Measurements from ENCODE around the gene STAT6.

The STAT6 gene, protein sequence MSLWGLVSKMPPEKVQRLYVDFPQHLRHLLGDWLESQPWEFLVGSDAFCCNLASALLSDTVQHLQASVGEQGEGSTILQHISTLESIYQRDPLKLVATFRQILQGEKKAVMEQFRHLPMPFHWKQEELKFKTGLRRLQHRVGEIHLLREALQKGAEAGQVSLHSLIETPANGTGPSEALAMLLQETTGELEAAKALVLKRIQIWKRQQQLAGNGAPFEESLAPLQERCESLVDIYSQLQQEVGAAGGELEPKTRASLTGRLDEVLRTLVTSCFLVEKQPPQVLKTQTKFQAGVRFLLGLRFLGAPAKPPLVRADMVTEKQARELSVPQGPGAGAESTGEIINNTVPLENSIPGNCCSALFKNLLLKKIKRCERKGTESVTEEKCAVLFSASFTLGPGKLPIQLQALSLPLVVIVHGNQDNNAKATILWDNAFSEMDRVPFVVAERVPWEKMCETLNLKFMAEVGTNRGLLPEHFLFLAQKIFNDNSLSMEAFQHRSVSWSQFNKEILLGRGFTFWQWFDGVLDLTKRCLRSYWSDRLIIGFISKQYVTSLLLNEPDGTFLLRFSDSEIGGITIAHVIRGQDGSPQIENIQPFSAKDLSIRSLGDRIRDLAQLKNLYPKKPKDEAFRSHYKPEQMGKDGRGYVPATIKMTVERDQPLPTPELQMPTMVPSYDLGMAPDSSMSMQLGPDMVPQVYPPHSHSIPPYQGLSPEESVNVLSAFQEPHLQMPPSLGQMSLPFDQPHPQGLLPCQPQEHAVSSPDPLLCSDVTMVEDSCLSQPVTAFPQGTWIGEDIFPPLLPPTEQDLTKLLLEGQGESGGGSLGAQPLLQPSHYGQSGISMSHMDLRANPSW

DNA sequence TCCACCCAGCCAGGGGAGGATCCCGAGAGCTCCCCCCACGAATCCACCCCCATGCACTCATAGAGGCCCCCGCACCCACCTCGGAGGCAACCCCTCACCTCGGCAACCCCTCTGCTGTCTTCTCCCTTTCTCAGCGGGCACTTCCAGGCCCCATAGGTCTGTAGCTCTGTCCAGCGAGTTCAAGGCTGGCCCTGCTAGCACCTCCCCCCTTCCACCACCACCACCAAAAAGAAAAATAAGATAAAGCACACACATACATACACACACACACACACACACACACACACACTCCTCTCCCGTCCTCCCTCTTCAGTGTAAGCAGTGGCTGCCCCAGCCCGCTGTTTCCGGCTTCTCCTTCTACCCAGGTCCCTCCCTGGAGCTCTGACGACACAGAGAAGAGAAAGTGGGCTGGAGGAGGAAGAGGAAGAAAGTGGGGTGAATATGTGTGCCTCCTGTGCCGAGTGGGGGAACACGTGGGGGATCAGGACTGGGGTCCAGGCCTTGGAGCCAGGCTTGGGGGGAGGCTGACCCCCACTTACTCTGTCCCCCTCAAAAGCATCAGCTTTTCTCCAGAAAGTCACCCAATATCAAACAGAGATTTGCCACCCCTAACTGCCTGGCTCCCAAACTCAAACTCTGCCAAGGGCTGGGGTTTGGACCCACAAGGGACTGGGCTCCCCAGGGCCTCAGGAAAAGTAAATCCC, at the start of gene STAT6:
Gene STAT6, minus strand, starts transcription at position 332 of the 704 bp plus-strand sequence. CDS start 3,084 bp downstream, outside the sequence.
- Histone ChIP-seq H3K79me2 (ENCODE audit: insufficient read depth, low read length) (0 out of 2 replicates have a peak, but pooled peaks cover 3% of the 10 kb centered on the region), H3K9me3 (ENCODE audit: low read length) (no peaks in the 10 kb centered on the region), H3K4me3 (ENCODE audit: low read depth, low read length, poor library complexity, severe bottlenecking) (peak within 1 kb of the TSS; percentile 82), H3K27ac (ENCODE audit: low read depth, low read length, poor library complexity, severe bottlenecking) (peak within 1 kb of the TSS; percentile 87), H3F3A (ENCODE audit: insufficient read depth, low read length) (no peaks in the 10 kb centered on the region), H3K4me1 (ENCODE audit: insufficient read depth, low read length, severe bottlenecking) (peaks cover 27% of the 10 kb centered on the region), H3K4me2 (ENCODE audit: low read length) (peak within 1 kb of the TSS; percentile 78), H4K20me1 (ENCODE audit: insufficient read depth, low read length) (no peaks in the 10 kb centered on the region), H3K36me3 (ENCODE audit: insufficient read depth, low read length) (peaks cover 25% of the 10 kb centered on the region), H3K27me3 (ENCODE audit: insufficient read depth, low read length) (no peaks in the 10 kb centered on the region), H3K9ac (ENCODE audit: low read length) (peak within 1 kb of the TSS; percentile 94), H3K9me2 (ENCODE audit: low read depth, low read length) (no peaks in the 10 kb centered on the region), H2AFZ (ENCODE audit: low read length) (no peak within 1 kb of the TSS)
- TF ChIP-seq, protein P1, sequence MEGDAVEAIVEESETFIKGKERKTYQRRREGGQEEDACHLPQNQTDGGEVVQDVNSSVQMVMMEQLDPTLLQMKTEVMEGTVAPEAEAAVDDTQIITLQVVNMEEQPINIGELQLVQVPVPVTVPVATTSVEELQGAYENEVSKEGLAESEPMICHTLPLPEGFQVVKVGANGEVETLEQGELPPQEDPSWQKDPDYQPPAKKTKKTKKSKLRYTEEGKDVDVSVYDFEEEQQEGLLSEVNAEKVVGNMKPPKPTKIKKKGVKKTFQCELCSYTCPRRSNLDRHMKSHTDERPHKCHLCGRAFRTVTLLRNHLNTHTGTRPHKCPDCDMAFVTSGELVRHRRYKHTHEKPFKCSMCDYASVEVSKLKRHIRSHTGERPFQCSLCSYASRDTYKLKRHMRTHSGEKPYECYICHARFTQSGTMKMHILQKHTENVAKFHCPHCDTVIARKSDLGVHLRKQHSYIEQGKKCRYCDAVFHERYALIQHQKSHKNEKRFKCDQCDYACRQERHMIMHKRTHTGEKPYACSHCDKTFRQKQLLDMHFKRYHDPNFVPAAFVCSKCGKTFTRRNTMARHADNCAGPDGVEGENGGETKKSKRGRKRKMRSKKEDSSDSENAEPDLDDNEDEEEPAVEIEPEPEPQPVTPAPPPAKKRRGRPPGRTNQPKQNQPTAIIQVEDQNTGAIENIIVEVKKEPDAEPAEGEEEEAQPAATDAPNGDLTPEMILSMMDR (IDR thresholded peaks at IDR 0.05; ENCODE audit: low read length), result no peak
- TF ChIP-seq EZH2 (IDR thresholded peaks at IDR 0.05; ENCODE audit: borderline replicate concordance, low read length), result no peak

GRCh38 chr12:57160741-57161140, 49.6 kb upstream of the STAT6 start:
- no peaks in the 10 kb centered on the region for H3K79me2 ChIP-seq (ENCODE audit: insufficient read depth, low read length)
- H3K27ac ChIP-seq (ENCODE audit: low read depth, low read length, poor library complexity, severe bottlenecking), result no peak overlapping the region
- H3K36me3 ChIP-seq (ENCODE audit: insufficient read depth, low read length), result no peaks in the 10 kb centered on the region
- no peaks in the 10 kb centered on the region for H3F3A ChIP-seq (ENCODE audit: insufficient read depth, low read length)
- no peak overlapping the region for H3K4me2 ChIP-seq (ENCODE audit: low read length)
- H3K9me2 ChIP-seq (ENCODE audit: low read depth, low read length), result no peaks in the 10 kb centered on the region
- no peaks in the 10 kb centered on the region for H3K4me1 ChIP-seq (ENCODE audit: insufficient read depth, low read length, severe bottlenecking)
- H3K9ac ChIP-seq (ENCODE audit: low read length), result no peak overlapping the region
- peaks cover 5% of the 10 kb centered on the region; the same call in 1 of the 2 replicates for H3K27me3 ChIP-seq (ENCODE audit: insufficient read depth, low read length)
- no peak overlapping the region for H3K4me3 ChIP-seq (ENCODE audit: low read depth, low read length, poor library complexity, severe bottlenecking)
- no peaks in the 10 kb centered on the region for H4K20me1 ChIP-seq (ENCODE audit: insufficient read depth, low read length)
- no peaks in the 10 kb centered on the region for H3K9me3 ChIP-seq (ENCODE audit: low read length)
- H2AFZ ChIP-seq (ENCODE audit: low read length), result no peak overlapping the region
- TF ChIP-seq, protein P1 (IDR thresholded peaks at IDR 0.05; ENCODE audit: low read length), result no peak
- TF ChIP-seq EZH2 (IDR thresholded peaks at IDR 0.05; ENCODE audit: borderline replicate concordance, low read length), result no peak

- Histone ChIP-seq H3K9ac (ENCODE audit: low read length) (no peak overlapping the region), H3K36me3 (ENCODE audit: insufficient read depth, low read length) (no peaks in the 10 kb centered on the region), H3K79me2 (ENCODE audit: insufficient read depth, low read length) (no peaks in the 10 kb centered on the region)
Observed at GRCh38 chr12:57160040-57160439, 48.9 kb upstream of the STAT6 start.

More at GRCh38 chr12:57160040-57160439, 48.9 kb upstream of the STAT6 start:
- TF ChIP-seq EZH2 (IDR thresholded peaks at IDR 0.05; ENCODE audit: borderline replicate concordance, low read length), result no peak
- TF ChIP-seq, protein P1 (IDR thresholded peaks at IDR 0.05; ENCODE audit: low read length), result no peak
- no peak overlapping the region for H2AFZ ChIP-seq (ENCODE audit: low read length)
- no peaks in the 10 kb centered on the region for H3K4me1 ChIP-seq (ENCODE audit: insufficient read depth, low read length, severe bottlenecking)
- H3K27ac ChIP-seq (ENCODE audit: low read depth, low read length, poor library complexity, severe bottlenecking), result no peak overlapping the region
- H4K20me1 ChIP-seq (ENCODE audit: insufficient read depth, low read length), result no peaks in the 10 kb centered on the region
- H3K9me2 ChIP-seq (ENCODE audit: low read depth, low read length), result no peaks in the 10 kb centered on the region
- H3K27me3 ChIP-seq (ENCODE audit: insufficient read depth, low read length), result peaks cover 8% of the 10 kb centered on the region; the same call in 1 of the 2 replicates
- H3F3A ChIP-seq (ENCODE audit: insufficient read depth, low read length), result no peaks in the 10 kb centered on the region
- no peaks in the 10 kb centered on the region for H3K9me3 ChIP-seq (ENCODE audit: low read length)
- no peak overlapping the region for H3K4me3 ChIP-seq (ENCODE audit: low read depth, low read length, poor library complexity, severe bottlenecking)
- H3K4me2 ChIP-seq (ENCODE audit: low read length), result no peak overlapping the region
